DND-41 (cell line): Measurements from ENCODE around the gene HACD2.

Source experiments
- CTCF ChIP-seq: IDR thresholded peaks from 2 replicates; pipeline ENCODE4 v1.5.1; 2012; ENCODE audit warnings: borderline replicate concordance, low read length, moderate library complexity, mild to moderate bottlenecking; ENCODE audit not compliant: poor library complexity, severe bottlenecking; ENCODE audit errors: extremely low read depth
- EZH2 ChIP-seq: IDR thresholded peaks from 3 replicates; pipeline ENCODE4 v1.6.1; 2012; ENCODE audit warnings: borderline replicate concordance, low read depth, mild to moderate bottlenecking, moderate library complexity, low read length, inconsistent platforms; ENCODE audit not compliant: severe bottlenecking

GRCh38 chr3:123584988-123585937 lies at the start of gene HACD2:
- TF ChIP-seq CTCF = no peak
- no peak for TF ChIP-seq EZH2
